GM21381 (cell line): Measurements from ENCODE around the gene CDCA8.

ENCODE experiments used
- ATAC-seq: cut with Tn5 transposase; IDR thresholded peaks from one replicate; pipeline ENCODE4 v1.9.1; 2021; ENCODE audit warnings: mild to moderate bottlenecking, moderate library complexity; ENCODE audit not compliant: unreplicated experiment

Gene CDCA8

DNA sequence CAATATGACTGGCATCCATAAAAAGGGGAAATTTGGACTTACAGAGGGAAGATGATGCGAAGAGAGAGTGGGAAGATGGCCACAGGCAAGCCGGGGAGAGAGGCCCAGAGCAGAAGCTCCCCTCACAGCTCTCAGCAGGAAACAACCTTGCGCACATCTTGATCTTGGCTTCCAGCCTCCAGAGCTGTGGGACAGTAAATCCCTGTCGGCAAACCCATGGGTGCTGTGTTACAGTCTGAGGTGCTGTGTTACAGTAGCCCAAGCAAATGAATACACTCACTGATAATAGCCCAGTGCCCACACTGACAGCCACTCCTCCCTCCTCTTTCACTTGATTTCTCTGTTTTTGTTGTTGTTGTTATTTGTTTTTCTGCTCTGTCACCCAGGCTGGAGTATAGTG, 22.4 kb downstream of the CDCA8 start:
- no peak for ATAC-seq

GRCh38 chr1:37716321-37716720, 24.0 kb downstream of the CDCA8 start:
- ATAC-seq: no peak

GRCh38 chr1:37717631-37718030, 25.3 kb downstream of the CDCA8 start:
- ATAC-seq: no peak

DNA sequence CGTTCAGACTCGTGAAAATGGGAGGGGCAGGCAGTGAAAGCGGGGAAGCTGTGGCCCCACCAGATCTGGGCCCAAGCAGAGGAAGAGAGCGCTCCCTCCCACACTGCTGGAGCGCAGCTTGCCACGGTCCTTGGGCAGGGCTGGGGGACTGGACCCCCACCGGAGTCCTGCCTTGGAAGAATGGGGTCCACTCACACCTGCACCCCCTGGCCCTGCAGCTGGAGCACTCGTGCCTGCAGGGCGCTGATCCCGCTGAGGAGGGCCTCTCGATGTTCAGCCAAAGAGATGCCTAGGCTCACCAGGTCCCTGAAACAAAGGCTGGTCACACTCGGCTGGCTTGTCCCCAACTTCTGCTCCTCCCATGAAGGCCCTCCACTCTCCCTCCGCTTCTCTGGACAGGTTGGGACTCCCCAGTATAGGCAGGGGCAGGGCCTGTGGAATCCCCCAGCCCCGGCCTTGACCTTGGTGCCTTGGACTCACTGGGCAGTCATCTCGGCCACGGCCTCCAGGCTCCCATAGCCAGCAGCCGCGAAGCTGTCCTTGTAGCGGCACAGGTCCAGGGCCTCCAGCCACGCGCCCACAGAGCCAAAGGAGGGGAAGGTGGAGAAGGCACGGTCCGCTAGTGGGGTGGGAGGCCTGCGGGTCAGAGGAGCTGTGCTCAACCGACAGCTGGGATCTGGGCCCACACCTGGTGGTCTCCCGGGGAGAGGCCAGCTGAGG, 26.0 kb downstream of the CDCA8 start:
- no peak for ATAC-seq

DNA sequence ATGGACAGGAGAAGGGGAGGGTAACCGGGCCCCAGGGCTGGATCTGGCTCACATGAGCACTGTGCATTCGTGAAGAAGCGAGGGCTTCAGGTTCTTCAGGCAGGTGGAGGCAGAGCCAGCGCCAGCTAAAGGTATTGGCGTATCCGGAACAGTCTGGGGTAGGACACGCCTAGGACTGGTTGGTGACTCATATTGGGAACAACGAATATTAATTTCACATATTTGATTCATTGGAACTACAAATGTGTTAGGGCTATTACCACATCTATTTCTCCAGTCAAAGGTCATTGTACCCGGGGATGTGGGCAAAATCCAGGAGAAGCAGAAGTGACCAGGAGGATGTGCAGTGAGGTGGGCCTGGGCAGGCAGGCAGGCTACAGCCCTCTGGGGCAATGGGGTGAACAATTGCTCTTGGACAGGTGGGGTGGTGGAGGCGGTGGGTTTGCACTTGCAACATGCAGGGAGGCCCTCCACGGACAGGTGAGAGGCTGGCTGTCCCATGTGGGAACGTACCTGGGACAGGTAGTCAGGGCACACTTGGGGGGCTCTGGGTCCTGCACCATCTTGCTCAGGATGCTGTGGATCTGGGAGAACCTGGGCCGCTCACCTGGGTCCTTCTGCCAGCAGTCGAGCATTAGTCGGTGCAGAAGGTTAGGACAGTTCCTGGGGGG, 26.7 kb downstream of the CDCA8 start:
- ATAC-seq: no peak

- no peak for ATAC-seq
These were observed 27.4 kb downstream of the CDCA8 start for GRCh38 chr1:37719572-37720195.

DNA sequence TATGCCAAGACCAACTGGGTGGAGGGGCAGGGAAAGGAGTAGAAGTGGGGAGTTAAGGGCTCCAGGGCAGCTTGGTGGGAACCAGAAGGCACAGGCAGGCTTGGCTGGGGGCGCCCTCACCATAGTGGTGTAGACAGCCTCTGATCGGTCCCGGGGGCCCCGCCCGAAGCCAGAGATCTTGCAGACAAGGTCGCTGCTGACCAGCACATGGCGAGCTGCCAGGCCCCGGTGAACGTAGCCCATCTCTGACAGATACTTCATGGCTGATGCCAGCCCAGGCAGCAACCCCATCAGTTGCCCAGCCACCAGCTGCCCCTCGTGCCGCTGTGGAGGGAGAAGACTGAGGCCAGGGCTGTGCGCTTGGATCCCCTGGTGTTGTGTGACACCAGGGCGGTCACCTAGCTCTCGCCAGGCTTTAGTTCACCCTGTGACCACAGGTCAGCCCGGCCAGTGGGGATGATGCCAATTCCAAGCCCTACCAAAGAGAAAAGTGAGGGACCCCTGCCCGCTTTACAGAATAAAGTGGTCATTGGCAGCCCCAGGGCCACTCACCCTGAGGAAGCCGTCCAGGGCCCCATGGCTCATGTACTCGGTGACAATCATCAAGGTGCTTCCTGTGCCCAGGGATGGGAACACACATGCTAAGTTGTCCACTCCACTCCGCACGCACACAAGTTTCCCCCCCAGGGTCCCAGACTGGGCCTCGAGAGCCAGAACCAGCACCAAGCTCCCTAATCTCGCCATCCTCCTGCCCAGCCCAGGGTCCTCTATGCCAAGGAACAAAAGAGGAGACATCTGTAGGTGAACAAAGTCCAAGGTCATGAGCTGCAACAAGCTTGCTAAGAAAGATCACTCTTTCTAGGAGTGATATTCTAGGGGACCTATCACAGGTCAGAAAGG, 28.2 kb downstream of the CDCA8 start:
- no peak for ATAC-seq

DNA sequence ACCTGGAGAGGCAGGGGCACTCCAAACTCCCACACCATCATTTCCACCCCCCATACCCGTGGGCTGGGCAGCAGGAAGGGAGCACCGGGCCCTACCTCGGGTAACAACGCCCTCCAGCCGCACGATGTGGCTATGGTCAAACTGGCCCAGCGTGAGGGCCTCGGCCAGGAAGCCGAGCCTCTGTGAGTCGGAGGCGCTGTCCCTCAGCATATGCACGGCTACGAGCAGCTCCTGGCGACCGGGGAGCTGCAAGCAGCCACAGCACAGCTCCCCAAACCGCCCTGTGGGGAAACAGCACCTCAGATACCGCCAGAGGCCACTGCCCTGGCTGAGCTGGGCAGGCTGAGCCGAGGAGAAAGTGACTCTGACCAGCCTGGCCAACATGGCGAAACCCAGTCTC, 29.2 kb downstream of the CDCA8 start:
- ATAC-seq: no peak

DNA sequence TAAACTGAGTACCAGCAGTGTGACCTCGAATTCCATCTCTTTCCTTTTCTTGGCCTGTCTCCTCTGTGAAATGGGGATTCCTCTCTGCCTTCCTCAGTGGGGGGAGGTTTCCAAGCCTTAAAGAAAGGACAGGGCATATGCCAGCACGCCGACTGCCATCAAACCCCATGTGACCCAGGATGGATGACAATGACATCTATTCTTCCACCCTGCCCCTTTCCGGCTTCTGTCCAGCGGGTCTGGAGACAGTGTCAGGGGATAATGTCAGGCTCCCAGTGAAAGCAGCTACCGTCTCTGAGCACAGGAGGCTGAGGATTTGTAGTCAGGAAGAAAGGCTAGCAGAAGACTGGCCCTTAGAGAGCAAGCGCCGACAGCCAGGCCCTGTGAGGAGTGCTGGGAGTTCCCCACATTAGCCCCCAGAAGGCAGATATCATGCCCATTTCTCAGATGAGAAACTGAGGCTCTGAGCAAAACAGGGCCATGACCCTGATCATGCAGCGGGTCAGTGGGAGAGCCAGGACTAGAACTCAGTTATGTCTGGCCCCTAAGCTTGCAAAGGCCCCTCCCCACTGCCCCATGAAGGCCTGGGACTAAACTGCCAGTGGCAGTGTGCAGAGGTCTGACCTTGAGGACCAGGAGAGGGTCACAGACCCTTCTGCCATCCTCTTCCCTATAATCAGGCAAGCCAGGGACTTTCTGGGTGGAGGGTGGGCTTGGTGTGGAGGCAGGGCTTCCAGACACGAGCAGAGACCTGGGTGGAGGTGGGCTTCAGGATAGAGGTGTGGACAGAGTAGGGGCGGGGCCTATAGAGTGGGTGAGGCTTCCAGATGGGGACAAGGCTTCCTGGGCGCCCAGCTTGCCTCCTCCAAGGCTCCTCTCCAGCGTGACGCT, 30.1 kb downstream of the CDCA8 start:
- no peak for ATAC-seq

DNA sequence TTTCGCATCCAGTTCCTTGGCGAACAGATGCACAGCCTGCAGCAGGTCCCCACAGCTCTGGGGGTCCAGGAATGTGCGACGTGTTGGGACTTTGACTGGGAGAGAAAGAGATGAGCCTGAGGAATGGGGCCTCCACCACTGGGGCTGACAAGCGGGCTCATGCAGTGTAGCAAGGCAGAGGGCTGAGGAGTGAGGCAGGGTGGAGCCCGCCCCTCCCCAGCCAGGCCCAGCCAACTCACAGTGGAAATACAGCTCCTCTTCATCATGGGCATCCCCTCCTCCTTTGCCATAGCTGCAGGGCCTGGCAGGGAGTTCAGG, 30.7 kb downstream of the CDCA8 start:
- no peak for ATAC-seq

- no peak for ATAC-seq
These were observed 31.2 kb downstream of the CDCA8 start for GRCh38 chr1:37723390-37724078.

- no peak for ATAC-seq
These were observed 32.3 kb downstream of the CDCA8 start for GRCh38 chr1:37724575-37724974.

GRCh38 chr1:37725851-37726613, 33.7 kb downstream of the CDCA8 start:
- ATAC-seq: no peak

- ATAC-seq: no peak
These were observed 34.7 kb downstream of the CDCA8 start for GRCh38 chr1:37726751-37727585.

GRCh38 chr1:37728416-37728815, 36.1 kb downstream of the CDCA8 start:
- no peak for ATAC-seq

- no peak for ATAC-seq
These were observed 38.1 kb downstream of the CDCA8 start for GRCh38 chr1:37730376-37730775.

DNA sequence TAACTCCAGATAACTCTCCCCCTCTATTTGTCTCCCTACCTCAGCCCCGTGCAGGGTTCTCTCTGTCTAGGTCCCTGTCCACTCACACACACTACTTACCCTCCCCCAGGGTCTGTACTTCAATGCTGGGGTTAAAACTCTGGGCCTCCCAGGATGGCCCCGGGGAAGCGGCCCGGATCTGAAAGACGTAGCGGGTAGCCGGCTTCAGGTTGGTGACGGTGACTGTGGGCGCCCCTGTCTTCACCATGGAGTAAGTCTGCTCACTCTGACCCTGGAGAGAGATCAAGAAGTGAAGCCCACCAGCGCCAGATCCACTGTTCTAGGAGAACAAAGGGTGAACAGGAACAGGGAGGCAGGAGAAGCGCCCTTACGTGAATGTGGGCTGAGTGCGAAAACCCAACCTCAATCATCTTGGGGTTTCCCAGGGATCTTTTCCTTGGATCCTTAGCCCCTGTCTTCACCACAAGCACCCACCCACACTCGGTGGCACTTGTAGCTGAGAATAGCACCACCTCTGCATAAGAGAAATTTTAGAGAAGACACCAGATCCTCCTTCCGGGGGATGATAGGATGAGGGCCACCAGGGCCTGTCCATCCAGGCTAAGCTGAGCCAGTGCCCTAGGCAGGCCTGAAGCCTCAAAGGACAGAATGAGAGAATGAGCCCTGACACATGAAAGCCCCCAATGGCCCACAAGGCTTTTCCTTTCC, 39.1 kb downstream of the CDCA8 start:
- ATAC-seq: no peak
